K562 treated with DMSO at 1 percent for 48 hours (cell line): Measurements from ENCODE around the gene SMO. TPM values are rescaled to one million over a fixed set of nuclear protein-coding genes. Genes with fewer than 3 reads are reported as not detected.

Experiments
- total RNA-seq: library from RNA; unstranded; fragments of 300-600 nt; gene quantifications from 2 replicates; pipeline ENCODE4 v1.2.3, GENCODE V29; 2022; ENCODE audit warnings: low replicate concordance; ENCODE audit errors: extremely low read depth

SMO gene
- total RNA-seq: not detected in 2 replicates

DNA sequence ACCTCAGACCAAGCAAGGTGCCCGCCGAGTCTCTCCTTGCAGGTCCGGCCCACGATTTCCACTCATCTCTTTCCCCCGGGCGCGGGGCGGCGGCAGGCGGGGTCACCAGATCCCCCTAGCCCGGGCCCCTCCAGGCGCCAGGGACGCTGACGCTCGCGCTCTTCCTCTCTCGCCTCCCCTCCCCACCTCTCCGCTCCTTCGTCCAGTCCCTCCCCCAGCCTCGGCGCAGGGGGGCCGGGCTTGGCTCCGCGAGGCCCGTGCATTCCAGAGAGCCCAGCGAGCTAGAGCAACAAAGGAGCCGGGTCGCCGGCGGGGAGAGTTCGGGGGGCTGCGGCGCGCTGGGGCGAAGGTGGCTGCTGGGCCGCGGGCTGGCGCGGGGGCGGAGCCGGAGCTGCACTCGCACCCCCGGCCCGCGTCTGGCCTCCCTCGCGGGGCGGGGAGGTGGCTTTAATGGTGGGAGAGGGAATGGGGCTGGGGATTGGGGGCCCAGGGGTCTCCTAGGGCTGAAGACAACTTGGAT is at the start of gene SMO:
SMO (plus strand) TSS at position 262 of the 520 bp plus-strand sequence. CDS start 519 bp downstream, outside the sequence.

DNA sequence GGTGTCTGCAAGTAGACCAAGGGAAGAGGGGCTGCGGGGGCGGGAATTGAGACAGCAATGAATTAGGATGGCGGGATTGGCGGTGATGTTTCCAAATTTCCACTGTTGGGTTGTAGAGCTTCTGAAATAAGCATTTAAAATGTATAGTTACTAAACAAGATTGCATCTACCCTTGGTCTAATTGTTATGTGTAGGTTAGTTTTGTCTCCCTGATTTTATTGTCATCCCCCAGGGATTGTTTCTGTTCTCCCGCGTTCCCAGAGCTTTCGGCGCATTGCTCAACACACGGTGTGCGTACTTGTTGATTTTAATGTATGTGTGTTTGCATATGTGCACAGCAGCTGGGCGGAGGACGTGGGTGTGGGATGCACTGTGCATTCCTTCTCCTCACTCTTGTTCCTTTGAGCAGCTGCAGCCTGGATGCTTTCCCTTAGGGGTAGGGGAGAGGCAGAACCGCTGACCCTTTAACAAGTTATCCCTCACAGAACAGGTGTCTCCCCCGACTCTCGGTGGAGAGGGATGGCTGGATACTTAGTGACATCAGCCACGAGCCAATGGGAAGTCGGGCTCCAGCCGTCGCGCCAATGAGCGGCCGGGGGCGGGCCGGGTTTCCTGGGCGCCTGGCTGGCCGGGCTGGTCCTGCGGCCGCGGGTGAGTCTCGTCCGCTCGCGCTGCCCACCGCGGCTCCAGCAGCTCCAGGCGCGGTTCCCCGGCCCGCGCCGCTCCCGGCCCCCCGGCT is 44.2 kb upstream of the SMO start, which contains the start of gene TSPAN33:
TSPAN33 (plus strand) TSS at position 613 of the 739 bp plus-strand sequence. CDS start 274 bp downstream, outside the sequence.

DNA sequence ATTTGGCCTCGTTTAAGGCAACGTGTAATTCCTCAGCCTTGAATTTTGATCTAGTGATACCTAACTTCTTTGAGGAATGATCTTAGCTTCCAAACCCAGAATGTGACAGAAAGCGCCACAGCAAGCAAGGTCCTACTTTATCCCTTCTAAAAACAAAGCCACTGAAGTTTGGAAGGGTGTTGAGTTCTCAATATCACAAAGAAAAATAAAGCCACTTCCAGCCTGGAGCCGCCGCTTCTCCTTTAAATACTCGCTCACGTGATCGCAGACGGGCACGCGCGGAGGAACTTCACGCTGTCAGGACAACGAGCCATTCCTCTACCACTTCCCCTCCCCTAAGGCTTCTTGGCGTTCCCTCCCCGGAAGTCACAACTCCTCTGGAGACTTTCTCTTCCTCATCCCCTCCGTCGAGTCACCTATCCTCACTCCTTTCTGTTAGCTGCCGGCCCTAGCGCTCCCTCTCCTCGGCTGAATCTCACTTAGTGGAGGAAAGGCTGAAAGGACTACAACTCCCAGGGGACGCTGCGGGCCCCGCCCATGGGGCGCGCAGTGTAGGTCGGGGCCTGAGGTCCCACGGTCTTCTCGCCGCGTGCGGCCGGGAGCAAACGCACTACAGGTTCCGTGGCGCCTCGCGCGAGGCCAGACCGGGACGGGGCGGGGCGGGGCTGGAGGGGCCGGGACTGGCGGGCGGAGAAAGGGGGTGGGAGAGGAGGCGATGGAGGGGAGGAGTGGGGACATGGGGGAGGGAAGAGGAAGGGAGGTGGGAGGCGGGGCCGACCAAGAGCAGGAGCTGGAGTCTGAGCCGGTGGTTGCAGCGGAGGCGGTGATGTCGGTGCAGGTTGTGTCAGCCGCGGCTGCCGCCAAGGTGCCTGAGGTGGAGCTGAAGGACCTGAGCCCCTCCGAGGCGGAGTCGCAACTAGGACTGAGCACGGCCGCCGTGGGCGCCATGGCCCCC is 36.1 kb downstream of the SMO start, which contains the start of gene AHCYL2:
AHCYL2 (plus strand) TSS at position 780 of the 955 bp plus-strand sequence.

Other genes with a start within 250 kb of the SMO start
- 86.9 TPM in 1 of 2 replicates, not detected in the other for gene TNPO3, start 133.5 kb upstream of the SMO start, total RNA-seq
- not detected in 2 replicates for gene TSPAN33, start 43.9 kb upstream of the SMO start, total RNA-seq
- gene AHCYL2, start 36.4 kb downstream of the SMO start, total RNA-seq: not detected in 2 replicates
- 69.3 TPM in 1 of 2 replicates, not detected in the other for gene STRIP2, start 245.8 kb downstream of the SMO start, total RNA-seq